CD4-positive, alpha-beta T cell treated with Interleukin-15 for 1 hour (primary cell): ENCODE results near the gene DDC.
"Not testable (repeated sequence)": the region's sequence is repeated elsewhere in the genome, so short reads cannot be mapped to it uniquely, and the experiment has no call there.

ENCODE experiments used
- DNase-seq: peaks from one replicate; pipeline ENCODE4 v3.0.0-alpha.2; 2020

Gene DDC

DNA sequence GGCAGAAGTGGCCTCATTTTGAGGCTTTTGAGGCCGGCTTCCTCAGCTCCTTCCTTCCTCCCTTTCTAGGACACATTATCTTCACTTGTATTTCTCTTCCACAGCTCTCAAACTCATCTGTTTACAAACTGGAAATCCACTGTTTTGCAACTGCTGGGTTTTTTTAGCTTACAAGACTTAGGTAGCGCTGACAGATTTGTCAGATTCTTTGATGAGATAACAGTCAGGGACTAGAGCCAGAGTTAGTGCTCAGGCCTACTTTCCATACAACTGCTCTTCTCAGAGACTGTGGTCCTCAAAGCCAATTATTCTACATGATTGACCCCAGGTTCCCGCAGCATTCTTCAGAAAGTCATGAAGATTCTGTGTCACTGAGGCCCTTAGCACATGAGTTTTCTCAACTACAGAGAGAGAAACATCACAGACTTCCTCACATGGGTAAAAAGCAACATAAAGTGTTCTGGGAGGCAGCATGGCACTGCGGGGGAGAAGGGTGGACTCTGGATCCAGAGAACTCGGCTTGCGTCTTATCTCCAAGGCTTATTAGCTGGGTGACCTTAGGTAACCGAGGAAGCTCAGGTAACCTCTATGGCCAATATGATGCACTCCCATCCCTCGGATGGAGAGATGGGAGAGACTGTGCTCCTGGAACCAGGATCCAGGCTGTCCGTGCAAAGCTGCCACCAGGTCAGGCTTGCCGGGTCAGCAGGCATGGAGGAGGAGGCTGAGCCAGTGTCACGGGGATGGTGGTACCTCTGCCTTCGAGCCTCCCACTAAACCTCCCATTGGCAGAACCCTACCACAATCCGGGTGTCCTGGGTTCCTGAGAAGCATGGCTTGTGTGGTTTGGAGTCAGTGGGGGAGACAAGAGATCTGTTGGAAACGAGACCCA lies 10.5 kb downstream of the DDC start:
- no peak for DNase-seq

DNA sequence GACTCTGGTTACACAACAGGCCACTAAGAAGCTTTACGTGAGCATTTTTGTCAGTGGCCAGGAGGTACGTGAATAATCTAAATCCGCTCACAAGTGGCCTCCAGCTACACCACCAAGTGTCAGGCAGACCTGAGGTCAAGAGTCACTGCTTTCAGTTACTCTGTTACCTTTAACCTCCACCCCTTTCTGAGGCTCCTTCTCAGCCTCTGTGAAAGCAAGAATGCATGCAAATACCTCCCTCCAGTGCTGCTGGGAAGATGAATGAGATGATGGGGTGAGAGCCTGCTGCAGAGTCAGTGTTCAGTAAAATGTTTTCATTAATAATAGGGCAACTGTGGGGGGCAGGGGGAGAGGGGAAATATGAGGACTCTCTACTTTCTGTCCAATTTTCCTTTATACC lies 11.2 kb downstream of the DDC start:
- DNase-seq: no peak

DNA sequence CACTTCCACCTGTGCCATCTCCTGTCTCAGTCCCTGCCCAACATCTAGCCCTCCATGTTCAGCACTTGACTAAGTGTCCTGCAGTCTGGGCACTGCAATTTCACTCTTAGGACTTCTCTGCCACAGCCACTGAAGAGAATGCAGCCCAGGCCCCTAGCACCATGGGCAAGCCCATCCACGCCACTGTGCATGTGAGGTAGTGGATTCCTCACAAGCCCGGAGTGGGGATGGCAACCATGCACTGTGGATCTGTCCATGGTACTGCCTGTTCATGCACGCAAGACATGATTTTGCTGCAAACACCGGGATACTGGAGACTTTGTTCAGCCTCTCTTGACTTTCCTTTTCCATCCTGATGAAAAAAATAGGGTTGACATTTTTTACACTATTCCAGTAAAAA lies 12.3 kb downstream of the DDC start:
- no peak for DNase-seq

DNA sequence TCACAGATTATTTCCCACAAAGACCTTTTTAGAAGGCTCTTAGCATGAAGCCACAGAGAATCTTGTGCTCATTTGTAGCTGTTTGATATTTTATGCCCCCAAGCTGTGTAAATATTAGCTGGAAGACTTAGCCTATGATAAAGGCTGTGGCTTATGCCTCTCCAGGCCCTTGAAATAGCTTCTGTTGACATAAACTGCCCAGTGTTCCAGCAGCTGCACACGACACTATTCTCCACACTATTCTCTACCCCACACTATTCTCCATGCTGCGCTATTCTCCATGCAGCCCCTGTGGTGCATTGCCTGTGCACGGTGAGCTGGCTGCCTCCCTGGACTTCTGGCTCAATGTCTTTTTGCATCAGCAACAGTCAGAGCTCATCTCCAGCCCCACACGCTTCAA lies 13.1 kb downstream of the DDC start:
- no peak for DNase-seq

DNA sequence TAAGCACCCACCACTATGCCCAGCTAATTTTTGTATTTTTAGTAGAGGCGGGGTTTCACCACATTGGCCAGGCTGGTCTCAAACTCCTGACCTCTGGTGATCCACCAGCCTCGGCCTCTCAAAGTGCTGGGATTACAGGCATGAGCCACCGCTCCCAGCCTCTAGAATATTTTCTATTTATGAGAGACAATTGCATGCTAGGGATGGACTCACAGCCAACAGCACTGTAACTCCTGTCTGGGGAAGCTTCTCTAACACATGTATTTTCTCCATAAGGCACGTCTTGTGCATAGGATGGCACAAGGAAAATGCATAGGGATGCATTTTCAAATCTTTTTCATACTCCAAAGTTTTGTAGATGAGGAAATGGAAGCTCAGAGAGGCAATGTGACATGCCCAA lies 19.6 kb downstream of the DDC start:
- DNase-seq: not testable (repeated sequence)

DNA sequence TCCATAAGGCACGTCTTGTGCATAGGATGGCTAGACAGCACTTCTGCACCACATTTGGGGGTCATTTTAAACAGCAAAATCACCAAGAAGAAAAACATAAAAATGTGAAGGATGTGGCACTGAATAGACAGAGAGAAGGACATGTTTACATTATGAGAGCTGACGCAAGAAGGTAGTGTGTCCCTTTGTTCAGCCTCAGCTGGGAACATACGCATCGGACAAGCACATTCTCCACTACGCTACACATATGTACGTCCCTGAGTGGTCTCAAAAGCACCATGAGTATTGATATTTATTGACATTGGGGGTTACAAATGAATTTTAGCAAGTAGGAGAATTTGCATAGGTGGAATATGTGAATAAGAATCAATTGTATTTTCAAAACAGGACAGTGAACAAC lies 20.2 kb downstream of the DDC start:
- no peak for DNase-seq

DNA sequence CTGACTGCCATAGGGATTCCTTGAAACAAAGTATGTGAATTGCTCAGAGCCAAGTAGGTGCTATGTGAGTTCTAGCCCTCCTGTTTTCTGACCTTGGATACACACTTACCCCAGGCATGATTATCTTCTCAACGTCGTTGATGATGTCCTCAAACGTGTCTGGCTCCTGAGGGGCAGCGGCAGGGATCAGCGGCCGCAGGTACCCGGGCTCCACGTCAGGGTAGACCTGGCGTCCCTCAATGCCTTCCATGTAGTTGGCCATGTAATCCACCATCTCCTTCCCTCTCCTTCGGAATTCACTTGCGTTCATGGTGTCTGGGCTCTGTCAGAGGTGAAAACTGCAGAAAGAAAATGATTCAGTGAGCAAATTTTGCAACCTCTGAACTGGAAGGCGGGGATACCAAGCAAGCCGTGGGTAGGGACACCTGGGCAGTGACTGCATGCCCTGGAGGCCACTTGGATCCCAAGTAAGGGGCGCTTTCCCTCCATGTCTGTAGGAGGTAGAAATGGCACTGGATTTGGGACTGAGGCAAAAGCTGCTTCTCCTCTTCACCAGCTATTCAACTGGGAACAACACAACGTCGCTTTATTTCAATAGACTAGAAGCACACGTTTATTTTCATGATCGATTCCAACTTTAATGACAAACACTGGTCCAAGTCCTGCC lies 21.3 kb downstream of the DDC start:
- no peak for DNase-seq

DNA sequence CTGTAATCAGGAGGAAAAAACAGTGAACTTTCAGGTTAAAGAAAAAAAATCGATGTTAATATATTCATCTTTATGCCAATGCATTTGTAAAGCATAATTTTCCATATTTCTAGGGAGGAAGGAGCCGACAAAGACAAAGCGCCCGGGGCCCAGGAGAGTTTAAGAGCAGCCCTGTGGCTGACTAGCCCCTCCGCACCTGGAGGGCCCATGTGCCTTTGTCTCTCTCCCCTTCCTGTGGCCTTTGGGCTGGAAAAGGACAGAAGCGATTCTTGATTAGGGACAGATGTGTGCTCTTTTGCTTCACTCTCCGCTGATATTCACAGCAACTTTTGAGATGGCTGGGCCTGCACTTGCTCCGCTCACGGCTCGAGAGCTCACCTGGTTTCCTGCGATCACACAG lies 23.1 kb downstream of the DDC start:
- no peak for DNase-seq

DNA sequence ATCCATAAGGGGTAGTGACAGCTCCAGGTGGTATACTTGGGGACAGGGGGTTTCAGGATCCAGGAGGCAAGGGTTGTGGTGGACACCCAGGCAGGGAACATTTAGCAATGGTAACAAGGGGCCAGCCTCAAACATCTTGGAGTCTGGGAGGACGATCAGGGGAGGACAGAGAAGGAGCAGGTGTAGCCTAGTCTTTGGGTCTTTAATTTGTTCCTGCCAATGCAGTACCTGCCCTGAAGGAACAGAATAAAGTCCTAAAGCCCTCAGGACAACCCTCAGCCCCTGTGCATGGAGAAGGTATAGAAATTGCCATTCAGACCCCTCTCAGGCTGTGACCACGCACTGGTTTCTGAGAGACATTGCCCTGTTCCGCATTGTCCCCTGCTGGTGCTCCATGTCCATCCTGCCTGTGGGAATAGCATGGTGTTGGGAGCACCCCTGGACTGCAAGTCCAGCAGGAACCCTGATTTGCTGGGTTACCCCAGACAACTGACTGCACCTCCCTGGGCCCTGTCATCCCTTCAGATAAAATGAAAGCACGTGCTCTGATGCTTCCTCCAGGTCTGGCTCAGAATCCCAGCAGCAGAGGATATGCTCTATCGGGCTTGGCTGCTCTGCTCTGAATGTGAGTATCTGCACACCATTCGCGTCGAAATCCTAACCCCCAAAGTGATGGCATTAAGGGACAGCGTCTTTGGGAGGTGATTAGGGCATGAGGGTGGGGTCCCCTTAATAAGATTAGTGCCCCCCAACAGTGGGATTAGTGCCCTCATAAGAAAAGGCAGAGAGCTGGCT lies 24.2 kb downstream of the DDC start:
- no peak for DNase-seq

DNA sequence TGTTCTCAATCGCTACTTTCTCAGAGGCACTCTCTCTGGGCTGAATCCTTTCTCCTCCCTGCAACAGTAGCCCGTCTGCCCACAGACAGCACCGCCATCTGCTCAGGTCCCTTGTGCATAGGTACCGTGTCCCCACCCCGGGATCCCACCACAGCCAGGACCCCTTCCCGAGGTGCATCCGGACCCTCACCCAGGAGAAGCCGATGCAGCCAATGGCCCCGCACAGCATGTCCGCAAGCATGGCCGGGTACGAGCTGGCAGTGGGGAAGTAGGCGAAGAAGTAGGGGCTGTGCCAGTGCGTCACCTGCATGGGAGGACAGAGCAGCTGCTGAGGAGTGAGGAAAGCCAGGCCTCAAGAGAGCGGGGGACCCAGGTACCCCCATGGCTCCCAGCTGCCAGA lies 25.5 kb downstream of the DDC start:
- DNase-seq: no peak

DNA sequence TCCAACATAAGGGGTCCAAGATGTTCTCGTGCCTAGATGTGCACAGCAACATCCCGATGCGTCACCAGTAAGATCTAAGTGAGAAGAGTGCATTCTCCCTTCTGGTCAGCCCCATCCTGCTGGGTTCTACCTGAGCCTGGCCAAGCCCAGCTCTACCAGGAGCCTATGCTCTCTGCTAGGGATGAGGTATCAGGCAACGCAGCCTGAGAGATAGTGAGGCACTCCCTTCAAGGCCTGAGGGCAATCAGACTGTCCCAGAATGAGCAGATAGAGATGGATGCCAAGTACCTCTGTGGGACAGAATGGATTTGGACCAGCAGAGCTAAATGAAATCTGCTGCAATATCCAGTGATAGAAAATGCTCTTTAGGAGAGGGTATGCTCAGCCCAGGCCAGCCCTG lies 26.7 kb downstream of the DDC start:
- no peak for DNase-seq

DNA sequence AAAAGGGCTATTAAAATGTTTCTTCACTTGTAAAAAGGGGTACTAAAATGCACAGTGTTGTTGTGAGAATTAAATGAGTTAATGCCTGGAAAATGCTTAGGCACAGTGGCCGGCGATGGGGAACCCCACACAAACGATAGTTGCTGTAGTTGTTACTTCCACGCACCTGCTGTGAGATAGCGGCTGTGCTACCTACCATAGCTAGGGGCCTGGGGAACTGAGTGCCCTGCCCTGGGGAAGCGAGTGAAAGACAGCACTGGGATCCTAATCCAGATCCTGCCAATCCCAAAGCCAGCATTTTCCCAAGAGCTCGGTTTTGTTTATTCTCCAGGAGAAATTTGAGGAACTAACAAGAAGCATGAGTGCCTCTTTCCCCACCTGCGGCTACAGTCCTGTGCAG lies 27.8 kb downstream of the DDC start:
- DNase-seq: no peak

DNA sequence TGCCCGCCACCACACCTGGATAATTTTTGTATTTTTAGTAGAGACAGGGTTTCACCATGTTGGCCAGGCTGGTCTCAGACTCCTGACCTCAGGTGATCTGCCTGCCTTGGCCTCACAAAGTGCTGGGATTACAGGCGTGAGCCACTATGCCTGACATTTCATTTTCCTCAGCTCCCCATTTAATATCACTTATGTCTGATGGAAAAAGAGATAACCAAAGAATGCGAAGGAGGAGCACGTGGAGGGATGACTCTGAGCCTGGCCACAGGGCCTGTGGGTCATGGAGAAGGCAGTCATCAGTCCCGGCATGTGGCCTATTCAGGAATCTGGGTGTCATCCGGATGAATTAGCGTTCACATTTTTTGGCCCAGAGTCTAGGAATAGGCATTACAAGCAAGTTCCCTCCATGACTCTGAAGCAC lies 29.9 kb downstream of the DDC start:
- DNase-seq: not testable (repeated sequence)

DNA sequence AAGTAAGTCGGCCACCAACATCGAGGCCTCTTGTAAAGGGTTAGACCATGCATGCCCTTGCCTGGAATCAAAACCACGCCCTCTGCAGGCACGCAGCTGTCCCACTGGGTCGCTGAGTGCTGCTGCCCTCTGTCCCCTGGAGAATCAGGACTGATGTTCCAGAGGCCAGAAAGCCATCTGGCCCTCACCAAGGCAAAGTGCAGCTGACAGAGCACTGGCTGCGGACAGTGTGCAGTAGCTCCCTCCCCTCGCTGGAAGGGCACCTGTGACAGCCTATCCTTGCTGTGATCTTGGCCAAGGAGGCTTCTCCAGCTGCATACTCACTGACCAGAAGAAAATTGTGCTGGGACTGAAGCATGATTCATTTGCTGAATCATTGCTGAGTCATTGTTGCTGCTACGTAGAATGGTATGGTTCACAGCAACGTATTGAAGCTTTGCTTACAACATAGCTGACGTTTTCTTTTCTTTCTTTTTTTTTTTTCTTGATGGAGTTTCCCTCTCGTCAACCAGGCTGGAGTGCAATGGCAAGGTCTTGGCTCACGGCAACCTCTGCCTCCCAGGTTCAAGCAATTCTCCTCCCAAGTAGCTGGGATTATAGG lies 30.4 kb downstream of the DDC start:
- DNase-seq: no peak

DNA sequence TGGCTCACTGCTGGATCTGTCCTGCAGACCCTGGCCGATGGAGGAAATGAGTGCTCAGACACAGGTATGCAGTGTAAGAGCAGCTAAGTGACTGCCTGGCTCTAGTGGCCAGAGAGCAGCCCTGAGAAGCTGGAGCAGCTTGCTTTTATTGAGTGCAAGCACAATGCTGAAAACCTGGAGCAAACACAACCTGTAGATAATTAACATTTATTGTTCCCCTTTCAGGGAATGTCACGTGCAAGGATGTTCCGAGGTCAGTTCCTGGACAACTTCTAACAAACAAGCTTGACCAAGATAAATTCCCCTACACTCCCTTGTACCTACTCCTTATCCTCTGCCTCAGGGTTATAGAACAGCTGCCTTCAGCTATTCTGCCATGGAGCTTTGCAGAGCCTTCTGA lies 31.3 kb downstream of the DDC start:
- no peak for DNase-seq

DNA sequence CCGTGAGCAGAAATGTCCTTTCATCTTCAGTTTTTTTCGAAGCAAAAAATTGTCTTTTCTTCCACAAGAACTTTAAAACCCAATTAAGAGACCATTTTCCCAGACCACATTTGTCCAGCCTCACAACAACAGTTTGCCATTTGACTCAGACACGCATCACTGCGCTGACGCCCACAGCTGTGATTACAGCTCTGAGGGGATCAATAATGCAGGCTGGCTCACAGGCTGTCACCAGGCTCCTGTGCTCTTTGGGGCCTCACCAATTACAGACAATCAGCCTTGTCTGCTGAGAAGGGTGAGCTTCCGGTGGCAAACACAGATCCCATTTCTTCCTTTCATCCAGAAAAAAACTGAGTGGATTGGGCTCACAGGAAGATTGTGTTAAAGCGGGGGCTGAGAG lies 33.3 kb downstream of the DDC start:
- no peak for DNase-seq

DNA sequence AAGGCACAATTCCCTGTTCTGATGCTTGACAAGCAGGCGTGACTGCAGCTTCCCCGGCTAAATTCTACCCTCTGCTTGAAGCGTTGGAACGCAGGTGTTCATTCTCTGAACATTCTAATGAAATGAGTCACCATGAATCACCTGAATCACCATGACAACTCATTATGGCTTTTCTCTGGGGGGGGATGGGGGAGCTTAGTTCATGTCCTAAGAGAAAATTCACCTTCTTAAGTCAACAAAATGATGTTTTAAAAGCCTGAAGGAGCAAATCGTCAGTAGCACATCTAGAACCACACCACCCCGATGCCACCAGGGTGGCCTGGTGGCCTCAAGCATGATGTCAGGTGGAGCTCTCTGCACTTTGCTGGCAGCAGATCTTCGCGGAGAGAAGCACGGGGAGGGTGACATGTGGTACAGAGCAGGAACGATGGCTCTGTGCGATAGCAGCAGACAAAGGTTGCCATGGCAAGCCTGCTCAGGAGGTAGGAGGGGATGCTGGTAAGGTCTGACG lies 33.7 kb downstream of the DDC start:
- DNase-seq: no peak

DNA sequence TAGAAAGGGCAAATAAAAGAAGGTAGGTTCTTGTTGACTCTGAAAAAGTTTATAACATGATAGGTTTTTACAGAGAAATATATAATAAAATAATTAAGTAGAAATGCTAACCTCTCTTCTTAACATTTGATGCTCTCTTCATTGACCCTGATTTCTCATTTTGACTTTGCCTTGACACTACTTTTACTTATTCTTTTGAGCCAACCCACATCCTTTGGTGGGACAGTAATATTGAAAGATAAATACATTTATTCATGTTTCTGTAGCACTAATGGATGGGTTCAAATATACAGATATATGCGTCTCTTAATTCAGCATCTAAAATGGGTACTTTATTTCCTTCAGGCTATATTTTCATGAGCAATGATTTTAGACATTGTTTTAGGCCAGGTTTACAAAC lies 34.4 kb downstream of the DDC start:
- no peak for DNase-seq

DNA sequence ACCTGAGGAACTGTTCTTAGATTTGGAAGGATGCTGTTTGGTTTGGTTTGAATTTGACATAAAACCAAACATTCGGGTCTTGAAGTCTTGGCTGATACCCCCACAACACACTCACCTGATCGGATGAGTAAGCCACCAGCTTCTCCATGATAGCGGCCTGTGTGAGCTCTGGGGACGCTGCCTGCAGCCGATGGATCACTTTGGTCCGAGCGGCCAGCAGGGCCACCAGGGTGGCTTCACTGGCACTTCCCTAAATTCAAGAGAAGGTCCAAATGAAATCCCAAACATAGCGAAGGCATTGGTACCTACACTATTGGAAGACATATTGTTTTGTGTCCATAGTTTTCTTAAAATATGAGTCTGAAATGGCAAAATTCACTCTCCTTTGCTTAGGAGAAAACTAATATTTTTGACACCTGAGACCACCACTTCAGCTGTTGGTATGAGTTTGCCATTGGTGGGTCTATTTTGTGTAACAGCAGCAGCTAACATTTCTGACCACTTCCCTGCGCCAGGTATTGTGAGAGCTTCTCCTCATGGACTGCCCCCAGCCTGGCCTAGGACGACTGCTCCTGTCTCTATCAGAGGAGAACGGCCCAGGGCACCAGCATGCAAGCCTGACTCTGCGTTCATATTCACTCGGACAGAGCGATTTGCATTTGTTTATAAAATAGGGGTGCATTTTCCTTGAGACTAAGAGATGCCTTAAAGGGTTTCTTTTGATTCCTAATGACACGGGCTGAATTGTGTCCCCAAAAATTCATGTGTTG lies 35.9 kb downstream of the DDC start:
- DNase-seq: no peak

DNA sequence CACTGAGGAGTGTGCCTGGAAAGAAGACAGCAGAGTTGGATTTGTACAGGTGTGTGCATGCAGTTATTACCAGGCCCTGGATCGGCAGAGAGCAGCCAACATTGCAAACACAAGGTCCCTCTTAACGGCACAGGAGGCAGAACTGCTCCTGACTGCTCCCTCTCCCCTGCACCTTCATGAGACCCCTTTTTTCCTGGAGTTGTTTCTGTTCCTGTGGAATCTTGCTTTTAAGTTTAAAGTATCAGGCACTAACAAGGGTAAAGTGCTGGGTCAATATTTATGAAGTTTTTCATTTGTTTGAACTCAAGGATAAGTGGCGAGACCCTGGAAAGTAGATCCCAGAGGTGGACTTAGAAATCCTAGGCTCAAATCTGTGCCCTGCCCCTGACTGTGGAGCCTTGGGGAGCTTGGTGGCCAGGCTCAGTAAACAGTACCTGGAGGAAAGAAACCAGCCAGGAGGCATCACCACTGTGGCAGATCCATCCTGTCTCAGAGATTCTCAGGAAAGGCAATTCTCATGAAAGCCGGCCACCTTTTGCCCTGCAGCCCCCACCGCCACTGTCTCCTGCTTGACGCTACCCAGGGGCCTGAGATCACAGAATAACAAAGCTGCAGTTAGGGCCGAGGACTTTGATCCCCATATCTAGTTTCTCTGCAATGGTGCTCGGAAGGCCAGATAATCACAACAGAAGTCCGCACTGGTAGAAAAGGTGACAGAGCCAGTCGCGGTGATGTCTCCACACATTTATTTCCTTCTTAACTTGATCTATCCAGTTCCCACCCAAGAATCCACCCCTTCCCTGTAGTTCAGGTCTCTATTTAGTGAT lies 36.7 kb downstream of the DDC start:
- no peak for DNase-seq

DNA sequence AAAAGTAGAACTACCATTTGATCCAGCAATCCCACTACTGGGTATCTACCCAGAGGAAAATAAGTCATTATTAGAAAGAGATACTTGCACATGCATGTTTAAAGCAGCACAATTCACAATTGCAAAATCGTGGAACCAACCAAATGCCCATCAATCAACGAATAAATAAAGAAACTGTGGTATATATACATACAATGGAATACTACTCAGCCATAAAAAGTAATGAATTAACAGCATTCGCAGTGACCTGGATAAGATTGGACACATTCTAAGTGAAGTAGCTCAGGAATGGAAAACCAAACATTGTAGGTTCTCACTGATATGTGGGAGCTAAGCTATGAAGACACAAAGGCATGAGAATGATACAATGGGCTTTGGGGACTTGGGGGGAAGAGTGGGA lies 45.9 kb downstream of the DDC start:
- DNase-seq: not testable (repeated sequence)
